Germinal center (tissue), 1 donor: ENCODE data around the gene OSBPL6.
"Not testable (repeated sequence)": the region's sequence is repeated elsewhere in the genome, so short reads cannot be mapped to it uniquely, and the experiment has no call there.

Experiments
- DNase-seq: peaks from one replicate; pipeline ENCODE4 v3.0.0; 2012; ENCODE audit warnings: mixed read lengths, low spot score

Gene OSBPL6

GRCh38 chr2:178198441-178198840 is 4.1 kb downstream of the OSBPL6 start:
- not testable (repeated sequence) for DNase-seq

DNA sequence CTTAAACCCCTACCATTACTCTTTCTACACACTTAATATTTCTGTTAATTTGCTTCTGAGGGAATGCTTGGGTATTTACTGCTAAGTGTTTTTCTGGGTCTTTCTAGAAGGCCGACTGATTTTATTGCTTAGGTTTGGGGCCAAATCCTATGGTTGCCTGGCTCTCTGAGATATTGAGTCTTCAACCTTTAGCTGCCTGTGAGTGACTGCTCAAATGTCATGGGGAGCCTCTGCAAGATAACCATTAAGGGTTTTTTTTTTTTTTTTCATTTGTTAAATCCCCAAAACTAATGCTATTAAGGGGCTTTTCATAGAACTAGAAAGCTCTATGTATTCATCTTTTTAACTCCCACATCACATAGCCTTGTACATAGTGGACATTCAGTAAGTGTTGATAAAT is 5.0 kb downstream of the OSBPL6 start:
- DNase-seq, result no peak

DNA sequence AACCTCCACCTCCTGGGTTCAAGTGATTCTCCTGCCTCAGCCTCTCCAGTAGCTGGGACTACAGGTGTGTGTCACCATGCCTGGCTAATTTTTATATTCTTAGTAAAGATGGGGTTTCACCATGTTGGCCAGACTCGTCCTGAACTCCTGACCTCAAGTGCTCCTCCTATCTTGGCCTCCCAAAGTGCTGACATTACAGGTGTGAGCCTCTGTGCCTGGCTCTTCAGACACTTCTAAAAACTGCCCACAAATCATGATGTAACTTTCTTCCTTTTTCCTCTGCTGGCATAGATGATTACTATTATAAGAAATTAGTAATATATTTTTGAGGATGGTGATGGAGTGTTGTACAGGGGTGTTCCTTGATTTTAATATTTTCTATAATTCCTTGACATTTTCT is 6.0 kb downstream of the OSBPL6 start:
- DNase-seq, result no peak

DNA sequence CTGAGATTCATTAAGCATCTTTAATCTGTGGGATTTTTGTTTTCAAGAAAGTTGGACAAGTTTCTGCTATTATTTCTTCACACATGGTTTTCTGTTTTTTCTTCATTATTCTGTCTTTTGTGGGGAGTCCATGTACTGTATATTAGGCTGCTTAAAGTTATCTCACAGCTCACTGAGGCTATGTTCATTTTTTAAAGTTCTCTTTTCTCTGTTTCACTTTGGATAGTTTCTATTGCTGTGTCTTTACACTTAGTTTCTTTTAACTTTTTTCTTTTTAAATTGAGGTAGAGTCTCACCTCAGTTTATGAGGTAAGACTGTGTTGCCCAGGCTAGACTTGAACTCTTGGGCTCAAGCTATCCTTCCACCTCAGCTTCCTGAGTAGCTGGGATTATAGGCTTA is 8.6 kb downstream of the OSBPL6 start:
- no peak for DNase-seq

DNA sequence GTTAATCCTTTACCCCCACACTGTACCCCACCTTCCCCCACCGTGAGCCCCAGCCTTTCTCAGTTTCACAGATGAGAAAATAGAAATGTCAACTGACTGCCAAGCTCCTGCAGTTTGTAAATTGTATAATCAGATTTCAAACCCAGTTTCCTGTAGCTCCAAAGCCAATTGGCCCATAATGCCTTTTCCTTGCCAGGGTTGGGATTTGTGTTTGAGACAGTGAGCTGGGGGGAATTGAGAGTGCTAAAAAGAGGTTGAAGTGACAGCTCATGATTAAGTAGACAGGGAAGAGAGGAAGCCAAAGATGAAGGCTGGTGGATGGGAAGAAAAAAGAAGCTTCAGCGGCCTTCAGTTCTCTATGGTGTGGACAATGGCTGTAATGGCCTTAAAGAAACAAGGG is 10.7 kb downstream of the OSBPL6 start:
- DNase-seq, result no peak

DNA sequence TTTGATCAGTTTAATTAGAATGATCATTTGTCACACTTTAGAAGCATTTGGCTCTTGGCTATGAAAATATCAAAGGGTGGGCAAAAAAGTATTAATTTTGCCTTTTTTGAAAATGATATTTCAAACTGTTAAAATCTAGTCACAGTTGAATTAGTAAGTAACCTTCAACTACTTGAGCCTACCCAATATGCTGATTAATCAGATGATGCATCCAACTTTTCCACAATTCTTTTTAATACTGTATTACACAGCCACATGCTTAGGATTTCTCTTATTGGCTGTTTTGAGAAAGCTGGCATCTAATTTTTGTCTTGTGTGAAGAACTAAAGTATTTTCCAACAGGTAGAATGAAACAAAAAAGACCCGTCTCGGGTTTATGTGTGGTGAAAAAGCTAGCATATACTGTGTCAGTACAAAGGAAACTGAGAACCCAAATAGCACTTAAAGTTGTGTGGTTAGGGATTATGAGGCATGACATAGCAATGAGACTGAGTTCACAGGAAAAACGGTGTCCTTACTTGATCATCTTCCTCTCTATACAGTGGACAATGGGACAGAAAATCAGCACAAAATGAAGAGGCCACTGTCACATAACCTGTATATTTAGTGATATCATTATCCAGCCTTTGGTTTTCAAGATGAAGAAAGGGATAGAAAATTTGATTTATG is 11.7 kb downstream of the OSBPL6 start:
- DNase-seq, result no peak

GRCh38 chr2:178208336-178208735 is 14.0 kb downstream of the OSBPL6 start:
- DNase-seq, result no peak

GRCh38 chr2:178208817-178209216 is 14.5 kb downstream of the OSBPL6 start:
- no peak for DNase-seq

DNA sequence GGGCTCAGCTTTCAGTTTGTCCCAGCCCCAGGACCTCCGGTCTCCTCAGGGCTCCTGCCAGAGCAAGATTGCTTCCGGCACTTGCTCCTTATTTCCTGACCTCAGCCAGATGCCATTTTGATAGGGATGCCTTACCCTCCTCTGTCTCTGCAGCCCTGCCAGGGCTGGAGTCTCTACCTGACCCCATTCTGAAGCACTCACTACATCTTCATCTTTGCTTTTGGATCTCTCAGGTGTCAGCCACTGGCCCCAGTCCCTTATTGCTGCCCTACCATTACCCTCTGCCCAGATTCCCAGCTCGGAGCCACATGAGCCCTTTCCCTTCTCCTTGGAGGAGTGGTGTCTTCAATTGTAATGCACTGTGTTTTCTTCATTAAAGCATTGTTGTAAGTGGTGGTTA is 17.1 kb downstream of the OSBPL6 start:
- DNase-seq, result no peak

GRCh38 chr2:178211943-178212342 is 17.6 kb downstream of the OSBPL6 start:
- DNase-seq, result no peak

DNA sequence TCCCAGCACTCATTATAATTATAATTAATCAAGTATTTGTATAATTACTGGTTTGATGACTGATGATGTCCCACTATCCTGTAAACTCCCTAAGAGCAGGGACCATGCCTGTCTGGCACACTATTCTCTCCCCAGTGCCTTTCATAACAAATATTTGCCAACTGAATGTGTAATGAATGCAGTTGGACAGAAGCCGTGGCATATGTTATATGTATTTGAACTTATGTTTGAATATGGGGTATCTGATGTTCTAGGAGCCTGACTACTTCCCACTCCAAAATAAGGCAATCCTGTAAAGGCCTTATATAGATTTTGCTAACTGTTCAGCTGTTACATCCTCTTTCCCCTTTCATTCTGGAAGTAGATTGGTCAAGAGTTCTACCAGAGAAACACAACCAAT is 19.7 kb downstream of the OSBPL6 start:
- no peak for DNase-seq

DNA sequence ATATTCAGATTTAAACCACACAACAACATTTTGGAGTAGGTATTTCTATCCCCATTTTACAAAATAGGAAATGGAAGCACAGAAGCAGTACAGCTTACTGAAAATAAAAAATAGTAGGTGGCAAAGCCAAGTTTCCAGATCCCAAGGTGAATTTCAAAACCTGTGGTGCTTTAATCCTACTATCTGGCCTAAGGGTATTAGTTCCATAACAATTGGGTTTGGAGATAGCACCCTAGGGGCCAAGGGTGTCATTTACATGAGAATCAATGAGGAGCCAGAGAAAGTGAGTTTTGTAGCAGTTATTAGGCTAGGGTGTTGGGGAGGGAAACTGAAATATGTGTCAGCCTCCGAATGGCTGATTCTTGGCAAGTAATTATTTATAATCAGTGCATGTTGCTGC is 24.9 kb downstream of the OSBPL6 start:
- DNase-seq, result no peak

DNA sequence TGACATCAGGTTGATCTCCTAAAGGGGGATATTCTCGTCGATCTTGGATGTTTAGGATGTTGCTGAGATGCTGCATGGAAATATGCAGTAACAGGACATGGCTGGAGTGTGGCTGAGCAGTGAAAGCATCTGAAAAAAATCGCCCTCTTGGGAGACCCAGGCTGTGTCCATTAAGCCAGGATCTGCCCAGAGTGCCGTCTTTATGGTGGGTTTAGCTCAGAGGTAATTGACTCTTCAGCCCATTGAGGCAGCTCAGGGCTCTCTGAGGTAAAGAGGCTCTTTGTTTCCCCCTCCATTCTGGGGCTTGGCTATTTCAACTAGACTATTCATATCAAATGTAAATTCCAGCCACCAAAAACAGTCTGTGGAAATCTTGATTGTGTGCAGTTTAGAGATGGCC is 26.5 kb downstream of the OSBPL6 start:
- DNase-seq, result no peak

DNA sequence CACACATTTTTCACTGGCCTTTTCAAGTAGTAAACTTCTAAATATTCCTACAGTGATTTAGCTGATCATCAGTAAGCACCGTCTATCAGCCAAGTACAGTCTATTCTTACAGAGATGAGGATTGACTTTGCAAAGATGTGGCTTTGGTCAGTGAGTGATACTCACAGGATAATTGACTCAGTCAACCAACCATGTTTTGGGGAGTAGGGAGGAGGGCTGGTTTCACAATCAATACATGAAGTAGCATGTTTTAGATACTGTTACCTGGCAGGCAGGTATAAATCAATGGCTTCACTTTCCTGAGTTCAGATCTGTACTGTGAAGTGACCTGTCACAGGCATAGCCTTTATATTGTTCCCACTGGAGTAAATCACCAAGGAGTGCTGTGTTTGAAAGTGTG is 27.2 kb downstream of the OSBPL6 start:
- no peak for DNase-seq

DNA sequence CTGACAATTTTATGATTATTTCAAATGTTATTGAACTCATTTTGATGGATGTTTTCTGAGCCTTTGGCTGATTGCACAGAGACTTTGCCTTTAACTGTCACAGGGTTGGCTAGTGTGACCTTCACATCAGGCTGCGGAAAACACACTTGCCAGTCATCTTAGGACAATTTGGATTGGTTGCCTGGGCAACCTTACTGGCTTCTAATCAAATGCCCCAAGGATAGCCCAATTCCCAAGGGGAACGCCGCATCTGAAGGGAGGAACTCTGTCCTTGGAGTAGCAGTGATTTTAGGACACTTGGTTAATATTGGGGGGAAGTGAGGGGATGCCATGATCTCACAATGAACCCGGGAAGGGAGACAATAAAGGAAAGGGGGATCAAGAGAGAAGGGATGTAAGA is 29.5 kb downstream of the OSBPL6 start:
- no peak for DNase-seq

DNA sequence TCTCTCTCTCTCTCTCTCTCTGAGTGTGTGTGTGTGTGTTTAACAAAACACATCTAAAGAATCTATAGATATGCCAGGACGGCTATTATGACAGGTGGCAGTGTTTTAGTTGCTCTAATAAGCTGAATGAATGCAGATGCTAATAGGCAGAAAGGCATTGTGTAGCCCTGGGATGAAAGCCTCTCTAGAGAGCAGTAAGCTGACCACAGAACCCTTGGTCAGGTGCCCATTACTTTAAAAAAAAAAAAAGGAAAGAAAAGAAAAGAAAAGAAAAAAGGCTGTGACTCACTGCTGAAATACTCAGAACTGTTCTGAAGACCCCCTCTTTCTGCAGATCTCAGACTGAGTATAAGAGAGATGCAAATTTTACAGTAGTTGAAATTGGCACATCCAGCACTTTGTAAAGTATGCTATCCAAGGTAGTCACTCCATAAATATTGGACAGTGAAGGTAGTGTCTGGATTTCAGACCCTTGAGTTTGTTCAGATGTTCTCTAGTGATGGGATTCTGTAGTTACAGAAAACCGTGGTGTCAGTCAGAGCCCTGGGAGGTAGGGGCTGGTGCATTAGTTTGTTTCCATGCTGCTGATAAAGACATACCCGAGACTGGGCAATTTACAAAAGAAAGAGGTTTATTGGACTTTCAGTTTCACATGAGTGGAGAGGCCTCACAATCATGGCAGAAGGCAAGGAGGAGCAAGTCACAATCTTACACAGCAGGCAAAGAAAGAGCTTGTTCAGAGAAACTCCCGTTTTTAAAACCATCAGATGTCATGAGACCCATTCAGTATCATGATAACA is 30.9 kb downstream of the OSBPL6 start:
- no peak for DNase-seq

- no peak for DNase-seq
Measured at GRCh38 chr2:178227187-178227586, 32.9 kb downstream of the OSBPL6 start.

GRCh38 chr2:178229927-178230326 is 35.6 kb downstream of the OSBPL6 start:
- DNase-seq, result no peak

GRCh38 chr2:178230396-178230795 is 36.1 kb downstream of the OSBPL6 start:
- no peak for DNase-seq

GRCh38 chr2:178233428-178233827 is 39.1 kb downstream of the OSBPL6 start:
- DNase-seq, result no peak

GRCh38 chr2:178234648-178235047 is 40.3 kb downstream of the OSBPL6 start:
- no peak for DNase-seq

- DNase-seq, result no peak
Measured at GRCh38 chr2:178237488-178238153, 43.3 kb downstream of the OSBPL6 start.

- DNase-seq, result no peak
Measured at GRCh38 chr2:178238154-178238521, 43.8 kb downstream of the OSBPL6 start.
